CD4-positive, alpha-beta memory T cell (primary cell): ENCODE measurements around the gene COG2. TPM values are rescaled to one million over a fixed set of nuclear protein-coding genes. Genes with fewer than 3 reads are reported as not detected.
A peak's percentile ranks its signal among the peaks of the same experiment; 100 is the strongest.
"Not testable (repeated sequence)": the region's sequence is repeated elsewhere in the genome, so short reads cannot be mapped to it uniquely, and the experiment has no call there.

ENCODE experiments used
- CTCF ChIA-PET: fragments of 350-600 bp; sonication (Branson Sonifier 250); formaldehyde crosslinking; loops from one replicate; lab custom pipeline; 2021; ENCODE audit warnings: inconsistent platforms; ENCODE audit not compliant: partially characterized antibody; lab: Charles Lee
- POLR2A ChIA-PET: fragments of 350-600 bp; sonication (Branson Sonifier 250); formaldehyde crosslinking; loops from one replicate; lab custom pipeline; 2021; ENCODE audit not compliant: partially characterized antibody; lab: Charles Lee
- DNase-seq, 5 donors: peaks; one replicate each; pipeline versions ENCODE4 v3.0.0 to v3.0.0-alpha.2; 2020 to 2022; ENCODE audit warnings: mixed read lengths in 1 of 5
- H3K27ac ChIP-seq: one replicate; pipeline ENCODE4 v1.7.0; 2013; ENCODE audit warnings: low read depth, low read length
- H3K27me3 ChIP-seq: 2 replicates; pipeline ENCODE4 v1.7.0; 2013; ENCODE audit warnings: mild to moderate bottlenecking, low read length, moderate library complexity; ENCODE audit not compliant: insufficient read depth
- H3K36me3 ChIP-seq: 2 replicates; pipeline ENCODE4 v1.7.0; 2013; ENCODE audit warnings: mild to moderate bottlenecking, low read length, moderate library complexity; ENCODE audit not compliant: insufficient read depth
- H3K4me1 ChIP-seq: 2 replicates; pipeline ENCODE4 v1.7.0; 2013; ENCODE audit warnings: mild to moderate bottlenecking, low read length, moderate library complexity; ENCODE audit not compliant: insufficient read depth
- H3K4me3 ChIP-seq, 2 donors: one replicate each; pipeline ENCODE4 v1.7.0; 2013; ENCODE audit warnings: low read length in 2 of 2, mild to moderate bottlenecking in 1 of 2
- H3K9me3 ChIP-seq, 2 donors: one replicate each; pipeline ENCODE4 v1.7.0; 2013; ENCODE audit warnings: low read length in 2 of 2, control low read depth in 1 of 2; ENCODE audit not compliant: control insufficient read depth in 1 of 2
- H3K27ac Mint-ChIP-seq, 7 donors: one replicate each; pipeline ENCODE4 v1.8.0; 2020 to 2021; ENCODE audit warnings: mixed read lengths in 7 of 7, mild to moderate bottlenecking in 6 of 7, inconsistent platforms in 3 of 7, moderate library complexity in 3 of 7
- H3K27me3 Mint-ChIP-seq, 2 donors: one replicate each; pipeline ENCODE4 v1.8.0; 2020 to 2021; ENCODE audit warnings: mixed read lengths in 2 of 2
- H3K36me3 Mint-ChIP-seq, 2 donors: one replicate each; pipeline ENCODE4 v1.8.0; 2020 to 2021; ENCODE audit warnings: mixed read lengths in 2 of 2, inconsistent platforms in 1 of 2, mild to moderate bottlenecking in 1 of 2
- H3K4me1 Mint-ChIP-seq, 4 donors: one replicate each; pipeline ENCODE4 v1.8.0; 2020 to 2021; ENCODE audit warnings: mixed read lengths in 4 of 4, mild to moderate bottlenecking in 1 of 4
- H3K4me3 Mint-ChIP-seq, 8 donors: one replicate each; pipeline ENCODE4 v1.8.0; 2020 to 2021; ENCODE audit warnings: mixed read lengths in 8 of 8, mild to moderate bottlenecking in 7 of 8, moderate library complexity in 6 of 8, inconsistent platforms in 3 of 8
- H3K9me3 Mint-ChIP-seq, 8 donors: one replicate each; pipeline ENCODE4 v1.8.0; 2020 to 2021; ENCODE audit warnings: mixed read lengths in 8 of 8, mild to moderate bottlenecking in 5 of 8, inconsistent platforms in 3 of 8, moderate library complexity in 1 of 8
- intact Hi-C: fragments of 100-400 bp; cut with micrococcal nuclease; formaldehyde crosslinking; loops from one replicate; pipeline ENCODE4 v1.15.1; 2023
- polyA plus RNA-seq, 2 donors: library from polyadenylated mRNA; unstranded; fragments of 300-500 nt; fragmentation: Illumina TruSeq; gene quantifications; one replicate each; pipeline ENCODE4 v1.2.3, GENCODE V29; 2021
- total RNA-seq, 2 experiments: library from RNA; stranded (reverse); gene quantifications; one replicate each; pipeline ENCODE4 v1.2.3, GENCODE V29; 2021

Gene COG2
- total and polyA plus RNA-seq, 4 experiments from 2014 or later = 28.8 to 44.6 (median 36.1) TPM

- POLR2A ChIA-PET, H3K27me3 ChIP-seq, H3K4me3 ChIP-seq, intact Hi-C loops, H3K9me3 Mint-ChIP-seq, CTCF ChIA-PET, H3K4me1 Mint-ChIP-seq, H3K36me3 ChIP-seq, H3K27ac Mint-ChIP-seq, H3K27ac ChIP-seq, H3K9me3 ChIP-seq, H3K27me3 Mint-ChIP-seq, H3K4me1 ChIP-seq, DNase-seq, H3K36me3 Mint-ChIP-seq, H3K4me3 Mint-ChIP-seq: not testable (repeated sequence)
Observed at GRCh38 chr1:230698964-230699363, 56.7 kb downstream of the COG2 start.

GRCh38 chr1:230699716-230700115 lies 57.4 kb downstream of the COG2 start:
- Mint-ChIP-seq H3K27ac (no peak overlapping the region), H3K36me3 (no peaks in the 10 kb centered on the region), H3K4me3 (no peak overlapping the region), H3K27me3 (peaks cover 0 to 1% of the 10 kb centered on the region in 2 donors), H3K4me1 (peaks cover 0 to 5% (median 0%) of the 10 kb centered on the region in 4 donors), H3K9me3 (peaks cover 0 to 1% (median 0%) of the 10 kb centered on the region in 8 donors)
- H3K27me3 ChIP-seq = no peaks in the 10 kb centered on the region
- H3K4me3 ChIP-seq = no peak overlapping the region
- H3K27ac ChIP-seq = no peak overlapping the region
- H3K4me1 ChIP-seq = no peaks in the 10 kb centered on the region
- no peaks in the 10 kb centered on the region for H3K9me3 ChIP-seq
- POLR2A ChIA-PET = no interaction called here
- DNase-seq = no peak
- CTCF ChIA-PET = no interaction called here
- no peaks in the 10 kb centered on the region for H3K36me3 ChIP-seq
- intact Hi-C loops = no loop called here

GRCh38 chr1:230700132-230700531 lies 57.9 kb downstream of the COG2 start:
- H3K9me3 Mint-ChIP-seq = peaks cover 0 to 1% (median 0%) of the 10 kb centered on the region in 8 donors
- intact Hi-C loops = no loop called here
- no peak for DNase-seq
- Histone ChIP-seq H3K4me3 (no peak overlapping the region), H3K36me3 (no peaks in the 10 kb centered on the region), H3K27me3 (no peaks in the 10 kb centered on the region), H3K27ac (no peak overlapping the region), H3K4me1 (no peaks in the 10 kb centered on the region), H3K9me3 (no peaks in the 10 kb centered on the region)
- ChIA-PET CTCF (no interaction called here), POLR2A (no interaction called here)
- peaks cover 0 to 5% (median 0%) of the 10 kb centered on the region in 4 donors for H3K4me1 Mint-ChIP-seq
- H3K27me3 Mint-ChIP-seq = peaks cover 0 to 2% of the 10 kb centered on the region in 2 donors
- H3K4me3 Mint-ChIP-seq = no peak overlapping the region
- no peaks in the 10 kb centered on the region for H3K36me3 Mint-ChIP-seq
- H3K27ac Mint-ChIP-seq = no peak overlapping the region

- Histone ChIP-seq H3K4me1 (no peaks in the 10 kb centered on the region), H3K36me3 (no peaks in the 10 kb centered on the region), H3K9me3 (no peaks in the 10 kb centered on the region), H3K4me3 (no peak overlapping the region), H3K27ac (no peak overlapping the region), H3K27me3 (no peaks in the 10 kb centered on the region)
- Mint-ChIP-seq H3K4me3 (no peak overlapping the region), H3K4me1 (peaks cover 0 to 4% (median 0%) of the 10 kb centered on the region in 4 donors), H3K36me3 (no peaks in the 10 kb centered on the region), H3K27me3 (peaks cover 0 to 2% of the 10 kb centered on the region in 2 donors), H3K27ac (no peak overlapping the region), H3K9me3 (no peaks in the 10 kb centered on the region)
- DNase-seq = no peak
- ChIA-PET CTCF (no interaction called here), POLR2A (no interaction called here)
- intact Hi-C loops = no loop called here
Observed at GRCh38 chr1:230701434-230701833, 59.2 kb downstream of the COG2 start.

GRCh38 chr1:230701895-230702768 lies 59.9 kb downstream of the COG2 start:
- Mint-ChIP-seq H3K27me3 (peaks cover 0 to 3% of the 10 kb centered on the region in 2 donors), H3K9me3 (no peaks in the 10 kb centered on the region), H3K4me1 (peaks cover 0 to 4% (median 0%) of the 10 kb centered on the region in 4 donors), H3K36me3 (no peaks in the 10 kb centered on the region), H3K4me3 (no peak overlapping the region), H3K27ac (no peak overlapping the region)
- Histone ChIP-seq H3K4me1 (no peaks in the 10 kb centered on the region), H3K4me3 (no peak overlapping the region), H3K27me3 (no peaks in the 10 kb centered on the region), H3K27ac (no peak overlapping the region), H3K9me3 (no peaks in the 10 kb centered on the region), H3K36me3 (no peaks in the 10 kb centered on the region)
- ChIA-PET CTCF (no interaction called here), POLR2A (no interaction called here)
- no peak for DNase-seq
- intact Hi-C loops = no loop called here

GRCh38 chr1:230702934-230703678 lies 60.8 kb downstream of the COG2 start:
- Mint-ChIP-seq H3K27ac (peak overlapping the region in 1 of 7 donors; percentile 49), H3K36me3 (no peaks in the 10 kb centered on the region), H3K4me3 (no peak overlapping the region), H3K27me3 (peaks cover 3 to 5% of the 10 kb centered on the region in 2 donors), H3K4me1 (peaks cover 0 to 4% (median 2%) of the 10 kb centered on the region in 4 donors), H3K9me3 (no peaks in the 10 kb centered on the region)
- H3K36me3 ChIP-seq = no peaks in the 10 kb centered on the region
- ChIA-PET CTCF (no interaction called here), POLR2A (no interaction called here)
- H3K27me3 ChIP-seq = no peaks in the 10 kb centered on the region
- no peaks in the 10 kb centered on the region for H3K4me1 ChIP-seq
- no peaks in the 10 kb centered on the region for H3K9me3 ChIP-seq
- no peak overlapping the region for H3K27ac ChIP-seq
- intact Hi-C loops = no loop called here
- DNase-seq = no peak
- H3K4me3 ChIP-seq = no peak overlapping the region

- intact Hi-C loops = no loop called here
- CTCF ChIA-PET = no interaction called here
- Mint-ChIP-seq H3K4me1 (peaks cover 0 to 6% (median 2%) of the 10 kb centered on the region in 4 donors), H3K36me3 (no peaks in the 10 kb centered on the region), H3K9me3 (no peaks in the 10 kb centered on the region), H3K27ac (no peak overlapping the region), H3K4me3 (no peak overlapping the region), H3K27me3 (peaks cover 3 to 5% of the 10 kb centered on the region in 2 donors)
- POLR2A ChIA-PET = no interaction called here
- no peaks in the 10 kb centered on the region for H3K9me3 ChIP-seq
- H3K4me1 ChIP-seq = no peaks in the 10 kb centered on the region
- no peaks in the 10 kb centered on the region for H3K27me3 ChIP-seq
- no peak overlapping the region for H3K27ac ChIP-seq
- no peak overlapping the region for H3K4me3 ChIP-seq
- H3K36me3 ChIP-seq = no peaks in the 10 kb centered on the region
- no peak for DNase-seq
Observed at GRCh38 chr1:230703679-230704385, 61.6 kb downstream of the COG2 start.
